ENCODE results near the gene ARHGEF37.

ARHGEF37 gene

DNA sequence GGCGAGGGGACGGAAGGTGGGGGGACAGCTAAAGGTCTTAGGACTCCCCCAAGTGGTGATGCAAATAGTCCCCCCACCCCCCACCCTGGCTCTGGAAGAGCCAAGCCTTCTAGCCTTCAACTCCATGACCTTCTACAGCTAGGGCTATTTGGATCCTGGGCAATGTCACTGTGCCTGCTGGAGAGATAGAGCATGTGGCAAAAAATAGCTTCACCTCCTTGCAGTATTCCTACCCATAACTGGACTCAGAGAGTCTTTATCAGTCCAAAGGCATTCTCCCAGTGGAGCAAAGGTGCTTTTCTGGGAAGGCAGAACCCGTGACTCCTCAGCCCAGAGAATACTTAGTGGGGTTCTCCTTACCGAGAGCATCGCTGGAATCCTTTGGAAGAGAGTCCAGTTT is 100.0 kb downstream of the ARHGEF37 start:
- no peak overlapping the region for H3K4me3 ChIP-seq (ENCODE audit: low read depth, low read length)
- TF ChIP-seq, protein P1, sequence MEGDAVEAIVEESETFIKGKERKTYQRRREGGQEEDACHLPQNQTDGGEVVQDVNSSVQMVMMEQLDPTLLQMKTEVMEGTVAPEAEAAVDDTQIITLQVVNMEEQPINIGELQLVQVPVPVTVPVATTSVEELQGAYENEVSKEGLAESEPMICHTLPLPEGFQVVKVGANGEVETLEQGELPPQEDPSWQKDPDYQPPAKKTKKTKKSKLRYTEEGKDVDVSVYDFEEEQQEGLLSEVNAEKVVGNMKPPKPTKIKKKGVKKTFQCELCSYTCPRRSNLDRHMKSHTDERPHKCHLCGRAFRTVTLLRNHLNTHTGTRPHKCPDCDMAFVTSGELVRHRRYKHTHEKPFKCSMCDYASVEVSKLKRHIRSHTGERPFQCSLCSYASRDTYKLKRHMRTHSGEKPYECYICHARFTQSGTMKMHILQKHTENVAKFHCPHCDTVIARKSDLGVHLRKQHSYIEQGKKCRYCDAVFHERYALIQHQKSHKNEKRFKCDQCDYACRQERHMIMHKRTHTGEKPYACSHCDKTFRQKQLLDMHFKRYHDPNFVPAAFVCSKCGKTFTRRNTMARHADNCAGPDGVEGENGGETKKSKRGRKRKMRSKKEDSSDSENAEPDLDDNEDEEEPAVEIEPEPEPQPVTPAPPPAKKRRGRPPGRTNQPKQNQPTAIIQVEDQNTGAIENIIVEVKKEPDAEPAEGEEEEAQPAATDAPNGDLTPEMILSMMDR (IDR thresholded peaks at IDR 0.05; ENCODE audit: borderline replicate concordance, insufficient read depth, low read depth, low read length): no peak

DNA sequence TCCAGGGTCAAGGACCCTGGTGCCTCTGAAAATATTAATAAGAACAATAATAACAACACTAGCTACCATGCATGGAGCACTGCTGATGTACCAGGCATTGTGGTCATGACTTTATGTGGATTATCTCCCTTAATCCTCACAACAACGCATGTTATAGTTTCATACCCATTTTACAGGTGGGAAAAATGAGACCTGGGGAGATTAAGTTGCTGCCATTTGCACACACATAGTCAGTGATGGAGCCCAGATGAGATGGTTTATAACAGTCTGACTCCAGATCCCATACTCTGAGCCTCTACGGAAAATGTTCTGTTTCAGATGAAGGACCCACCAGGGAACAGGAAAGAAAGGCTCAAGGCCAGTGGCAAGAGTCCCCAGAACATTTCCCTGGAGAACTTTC is 100.6 kb downstream of the ARHGEF37 start:
- no peak overlapping the region for H3K4me3 ChIP-seq (ENCODE audit: low read depth, low read length)
- TF ChIP-seq, protein P1 (IDR thresholded peaks at IDR 0.05; ENCODE audit: borderline replicate concordance, insufficient read depth, low read depth, low read length): no peak

DNA sequence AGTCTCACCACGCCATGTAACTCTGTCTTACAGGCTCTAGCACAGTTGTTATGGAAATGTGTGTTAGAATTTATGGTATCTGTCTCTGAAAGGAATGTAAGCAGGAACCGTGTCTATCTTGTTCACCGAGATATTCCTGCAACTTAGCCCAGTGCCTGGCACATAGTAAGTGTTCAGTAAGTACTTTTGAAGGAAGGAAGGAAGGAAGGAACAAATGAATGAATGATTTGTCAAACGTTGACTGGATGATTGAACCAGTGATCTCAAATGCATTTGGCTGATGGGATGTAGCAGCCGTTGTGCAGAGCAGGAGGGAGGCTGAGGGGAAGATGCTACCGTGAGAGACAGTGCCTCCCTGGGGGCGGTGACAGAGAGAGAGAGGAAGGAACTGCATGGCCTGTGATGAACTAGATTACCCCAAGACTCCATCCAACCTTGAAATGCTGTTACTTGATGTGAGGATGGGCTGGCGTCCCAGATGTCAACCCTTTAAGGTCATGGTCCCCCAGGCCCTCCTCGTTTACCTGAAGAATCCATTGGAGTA is 101.3 kb downstream of the ARHGEF37 start:
- no peak overlapping the region for H3K4me3 ChIP-seq (ENCODE audit: low read depth, low read length)
- TF ChIP-seq, protein P1 (IDR thresholded peaks at IDR 0.05; ENCODE audit: borderline replicate concordance, insufficient read depth, low read depth, low read length): no peak

DNA sequence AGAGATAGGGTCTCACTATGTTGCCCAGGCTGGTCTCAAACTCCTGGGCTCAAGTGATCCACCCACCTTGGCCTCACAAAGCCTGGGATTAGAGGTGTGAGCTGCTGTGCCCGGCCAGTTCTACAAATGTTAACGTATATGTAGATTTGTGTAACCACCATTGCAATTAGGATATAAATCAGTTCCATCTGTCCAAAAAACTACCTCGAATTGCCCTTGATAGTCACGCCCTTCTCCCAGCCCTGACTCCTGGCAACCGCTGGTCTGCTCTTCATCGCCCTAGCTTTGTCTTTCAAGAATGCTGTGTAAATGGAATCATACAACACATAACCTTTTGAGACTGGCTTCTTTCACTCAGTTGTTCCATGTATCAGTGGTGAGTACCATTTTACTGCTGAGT is 102.7 kb downstream of the ARHGEF37 start:
- TF ChIP-seq, protein P1 (IDR thresholded peaks at IDR 0.05; ENCODE audit: borderline replicate concordance, insufficient read depth, low read depth, low read length): no peak
- no peak overlapping the region for H3K4me3 ChIP-seq (ENCODE audit: low read depth, low read length)

DNA sequence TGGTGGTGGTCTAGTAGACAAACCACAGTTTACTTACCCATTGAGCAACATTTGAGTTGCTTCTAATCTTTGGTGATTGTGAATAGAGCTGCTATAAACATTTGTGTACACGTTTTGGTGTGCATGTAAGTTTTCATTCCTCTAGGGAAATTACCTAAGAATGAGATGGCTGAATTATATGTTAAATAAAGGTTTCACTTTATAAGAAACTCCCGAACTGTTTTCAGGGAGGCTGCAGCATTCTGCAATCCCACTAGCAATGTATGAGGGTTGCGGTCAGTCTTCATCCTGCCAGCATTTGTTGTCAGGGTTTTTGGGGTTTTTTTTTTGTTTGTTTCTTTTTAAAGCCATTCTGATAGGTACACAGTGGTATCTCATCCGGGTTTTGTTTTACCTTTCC is 103.1 kb downstream of the ARHGEF37 start:
- TF ChIP-seq, protein P1 (IDR thresholded peaks at IDR 0.05; ENCODE audit: borderline replicate concordance, insufficient read depth, low read depth, low read length): no peak
- no peak overlapping the region for H3K4me3 ChIP-seq (ENCODE audit: low read depth, low read length)
